H1 (cell line): ENCODE data around the gene DTX2. TPM values are rescaled to one million over a fixed set of nuclear protein-coding genes. Genes with fewer than 3 reads are reported as not detected.
A peak's percentile ranks its signal among the peaks of the same experiment; 100 is the strongest.

Source experiments
- CTCF ChIA-PET: fragments of 300-600 bp; sonication (Branson Sonifier 250); formaldehyde crosslinking; loops from one replicate; lab custom pipeline; 2021; ENCODE audit not compliant: partially characterized antibody; lab: Charles Lee
- POLR2A ChIA-PET: fragments of 300-600 bp; sonication (Branson Sonifier 250); formaldehyde crosslinking; loops from one replicate; lab custom pipeline; 2021; ENCODE audit warnings: inconsistent platforms; ENCODE audit not compliant: partially characterized antibody; lab: Charles Lee
- DNase-seq, 2 experiments: peaks; one replicate each; pipeline versions ENCODE4 v3.0.0 to v3.0.0-alpha.2; 2010 to 2022; ENCODE audit warnings: low spot score in 2 of 2, low read depth in 1 of 2, mixed read lengths in 1 of 2
- FAIRE-seq: peaks from 2 replicates; lab custom pipeline; 2011; peaks lifted over from hg19 to GRCh38; lab: Jason Lieb, UNC
- H2AFZ ChIP-seq: 2 replicates; pipeline ENCODE4 v1.8.1; 2012; ENCODE audit warnings: low read length, inconsistent platforms
- H2AK5ac ChIP-seq: 2 replicates; pipeline ENCODE4 v1.6.1; 2013; ENCODE audit warnings: low read depth, low read length
- H2BK120ac ChIP-seq: replicated peaks from 2 replicates; pipeline ENCODE3; 2013; ENCODE audit warnings: low read depth, low read length, inconsistent platforms
- H2BK12ac ChIP-seq: 2 replicates; pipeline ENCODE4 v1.6.1; 2013; ENCODE audit warnings: low read depth, low read length
- H2BK15ac ChIP-seq: 2 replicates; pipeline ENCODE4 v1.6.1; 2013; ENCODE audit warnings: low read length
- H2BK20ac ChIP-seq: 2 replicates; pipeline ENCODE4 v1.6.1; 2013; ENCODE audit warnings: low read length
- H2BK5ac ChIP-seq: 2 replicates; pipeline ENCODE4 v1.6.1; 2013; ENCODE audit warnings: low read depth, low read length
- H3K14ac ChIP-seq: 2 replicates; pipeline ENCODE4 v1.6.1; 2013; ENCODE audit warnings: inconsistent platforms; ENCODE audit not compliant: insufficient read length
- H3K18ac ChIP-seq: 2 replicates; pipeline ENCODE4 v1.6.1; 2013; ENCODE audit warnings: low read length; ENCODE audit errors: extremely low read depth
- H3K23ac ChIP-seq: 2 replicates; pipeline ENCODE4 v1.6.1; 2013; ENCODE audit warnings: inconsistent platforms; ENCODE audit not compliant: insufficient read length
- H3K23me2 ChIP-seq: 2 replicates; pipeline ENCODE4 v1.6.1; 2013; ENCODE audit warnings: low read depth, low read length
- H3K27ac ChIP-seq: 2 replicates; pipeline ENCODE4 v1.6.1; 2011; ENCODE audit warnings: low read depth, low read length, inconsistent platforms
- H3K27me3 ChIP-seq, 4 experiments: replicated peaks in 1 of 4; 1 replicate in 1 of 4; 2 replicates in 3 of 4; pipeline versions ENCODE4 v1.6.1 to v1.8.1; 2011 to 2013; ENCODE audit warnings: low read length in 3 of 4, mild to moderate bottlenecking in 3 of 4, inconsistent platforms in 2 of 4, mixed read lengths in 2 of 4, moderate library complexity in 1 of 4; ENCODE audit not compliant: control insufficient read depth in 3 of 4, insufficient read depth in 3 of 4; ENCODE audit errors: extremely low read depth in 1 of 4
- H3K36me3 ChIP-seq, 4 experiments: 2 replicates each; pipeline versions ENCODE4 v1.6.1 to v1.8.1; 2011 to 2013; ENCODE audit warnings: mild to moderate bottlenecking in 4 of 4, low read length in 3 of 4, moderate library complexity in 2 of 4, control low read depth in 1 of 4, inconsistent platforms in 1 of 4; ENCODE audit not compliant: insufficient read depth in 4 of 4, control insufficient read depth in 2 of 4
- H3K4ac ChIP-seq: replicated peaks from 2 replicates; pipeline ENCODE3; 2013; ENCODE audit warnings: low read length, low read depth, mixed read lengths, inconsistent platforms; ENCODE audit not compliant: insufficient read length
- H3K4me1 ChIP-seq, 4 experiments: replicated peaks in 1 of 4; 1 replicate in 1 of 4; 2 replicates in 3 of 4; pipeline versions ENCODE4 v1.6.1 to v1.8.1; 2011 to 2013; ENCODE audit warnings: low read length in 3 of 4, inconsistent platforms in 2 of 4, mixed read lengths in 1 of 4; ENCODE audit not compliant: insufficient read depth in 4 of 4, control insufficient read depth in 3 of 4
- H3K4me2 ChIP-seq, 2 experiments: 2 replicates each; pipeline versions ENCODE4 v1.6.1 to v1.8.1; 2011 to 2013; ENCODE audit warnings: low read depth in 2 of 2, low read length in 2 of 2, control low read depth in 1 of 2, inconsistent platforms in 1 of 2, mild to moderate bottlenecking in 1 of 2; ENCODE audit not compliant: insufficient read depth in 1 of 2
- H3K4me3 ChIP-seq, 4 experiments: fragments of 200-600, 300-600 bp in 1 of 4; sonication (generic), shearing (Covaris generic), sonication (Bioruptor Twin) in 1 of 4; 2 replicates each; pipeline versions ENCODE4 v1.5.1 to v1.8.1; 2011 to 2016; ENCODE audit warnings: low read length in 4 of 4, low read depth in 3 of 4, control low read depth in 2 of 4, inconsistent platforms in 2 of 4, mild to moderate bottlenecking in 2 of 4, mixed read lengths in 1 of 4, moderate library complexity in 1 of 4; ENCODE audit not compliant: insufficient read depth in 2 of 4; ENCODE audit errors: extremely low read depth in 1 of 4
- H3K56ac ChIP-seq: replicated peaks from 2 replicates; pipeline ENCODE3; 2013; ENCODE audit warnings: low read depth, mild to moderate bottlenecking, mixed read lengths, low read length, inconsistent platforms; ENCODE audit not compliant: insufficient read length
- H3K79me1 ChIP-seq: 2 replicates; pipeline ENCODE4 v1.6.1; 2013; ENCODE audit warnings: low read depth, low read length, control low read depth
- H3K79me2 ChIP-seq, 2 experiments: 2 replicates each; pipeline versions ENCODE4 v1.6.1 to v1.8.1; 2012 to 2013; ENCODE audit warnings: low read length in 2 of 2, mild to moderate bottlenecking in 2 of 2, inconsistent platforms in 1 of 2; ENCODE audit not compliant: insufficient read depth in 2 of 2, control insufficient read depth in 1 of 2
- H3K9ac ChIP-seq, 4 experiments: replicated peaks in 1 of 4; 1 replicate in 1 of 4; 2 replicates in 3 of 4; pipeline versions ENCODE4 v1.6.1 to v1.8.1; 2011 to 2013; ENCODE audit warnings: low read depth in 3 of 4, low read length in 3 of 4, control low read depth in 2 of 4, mild to moderate bottlenecking in 2 of 4, moderate library complexity in 2 of 4, inconsistent platforms in 1 of 4; ENCODE audit errors: extremely low read depth in 1 of 4
- H3K9me3 ChIP-seq, 2 experiments: 2 replicates each; pipeline versions ENCODE4 v1.6.1 to v1.8.1; 2012 to 2013; ENCODE audit warnings: mild to moderate bottlenecking in 2 of 2, moderate library complexity in 2 of 2, control low read depth in 1 of 2, inconsistent platforms in 1 of 2, low read depth in 1 of 2, low read length in 1 of 2, mixed read lengths in 1 of 2; ENCODE audit not compliant: insufficient read depth in 2 of 2
- H4K20me1 ChIP-seq, 2 experiments: replicated peaks in 1 of 2; 2 replicates each; pipeline versions ENCODE3 to v1.8.1; 2011 to 2013; ENCODE audit warnings: inconsistent platforms in 2 of 2, low read length in 2 of 2, mild to moderate bottlenecking in 1 of 2; ENCODE audit not compliant: insufficient read depth in 2 of 2, control insufficient read depth in 1 of 2
- H4K5ac ChIP-seq: 2 replicates; pipeline ENCODE4 v1.6.1; 2013; ENCODE audit warnings: low read length, low read depth, mixed read lengths, inconsistent platforms; ENCODE audit not compliant: insufficient read length
- H4K8ac ChIP-seq: 2 replicates; pipeline ENCODE4 v1.8.0; 2013; ENCODE audit warnings: mild to moderate bottlenecking, moderate library complexity, low read length, inconsistent platforms; ENCODE audit not compliant: insufficient read depth; ENCODE audit errors: extremely low read depth
- H4K91ac ChIP-seq: replicated peaks from 2 replicates; pipeline ENCODE3; 2013; ENCODE audit warnings: low read length, mixed read lengths, inconsistent platforms; ENCODE audit not compliant: insufficient read length
- SP1 ChIP-seq: IDR thresholded peaks from 2 replicates; pipeline ENCODE4 v1.6.1; 2011; ENCODE audit warnings: low read depth, low read length
- WGBS, 2 experiments: shearing (Covaris generic) in 1 of 2; methylation state at CpG; one replicate each; pipeline versions ENCODE4 v1.1.6 to v1.1.7; 2013 to 2015; ENCODE audit warnings: low lambda C conversion rate in 2 of 2, mixed read lengths in 2 of 2, inconsistent platforms in 1 of 2, low coverage in 1 of 2, missing lambda C conversion rate in 1 of 2; ENCODE audit not compliant: insufficient replicate concordance in 2 of 2, insufficient coverage in 1 of 2, insufficient read length in 1 of 2; ENCODE audit errors: extremely low coverage in 1 of 2, missing lambda C conversion rate in 1 of 2; 5-methylcytosine and 5-hydroxymethylcytosine counted together
- polyA plus RNA-seq, 7 experiments: library from polyadenylated mRNA; depleted of rRNA in 3 of 7; stranded (reverse) in 5 of 7; unstranded in 2 of 7; fragments of >200 nt in 5 of 7; fragments of 200-250 nt in 2 of 7; gene quantifications; 1 replicate in 5 of 7; 2 replicates in 1 of 7; 4 replicates in 1 of 7; pipeline versions ENCODE4 v1.2.1 to v1.2.3, GENCODE V29; 2011 to 2013; ENCODE audit warnings: missing spikeins in 2 of 7, mixed read lengths in 2 of 7
- total RNA-seq: library from RNA; stranded (reverse); fragmentation: NEBNext Ultra II Directional; extraction: Animal tissue kit (Norgen Biotek cat#: 25700); gene quantifications from 2 replicates; pipeline ENCODE4 v1.2.1, GENCODE V29; 2021

The DTX2 gene
- total and polyA plus RNA-seq, 2 of the 8 experiments (the other 6 are each of a cell fraction or from before 2014, with no cell fraction given) = 37.4 to 59.1 TPM

- Histone ChIP-seq H4K20me1 (peaks cover 0 to 1% of the 10 kb centered on the region in 2 experiments), H3K56ac (no peak overlapping the region), H3K23ac (no peak overlapping the region), H3K4me3 (no peak overlapping the region), H3K18ac (no peak overlapping the region), H2AFZ (no peak overlapping the region), H4K8ac (0 out of 2 replicates have a peak overlapping the region, but pooled peaks have one; percentile 5), H3K4me2 (no peak overlapping the region), H2BK5ac (no peak overlapping the region), H3K79me1 (no peaks in the 10 kb centered on the region), H2BK12ac (no peak overlapping the region), H2BK15ac (no peak overlapping the region), H2AK5ac (no peak overlapping the region), H3K4me1 (peaks cover 0 to 17% (median 11%) of the 10 kb centered on the region in 4 experiments; a peak in 6 of 7 replicates), H2BK20ac (no peak overlapping the region), H3K27me3 (no peaks in the 10 kb centered on the region), H3K79me2 (no peaks in the 10 kb centered on the region), H3K23me2 (no peaks in the 10 kb centered on the region), H3K36me3 (no peaks in the 10 kb centered on the region), H4K5ac (no peak overlapping the region), H2BK120ac (no peak overlapping the region), H3K4ac (no peak overlapping the region), H3K27ac (no peak overlapping the region), H4K91ac (no peak overlapping the region), H3K9ac (no peak overlapping the region), H3K14ac (no peak overlapping the region), H3K9me3 (no peaks in the 10 kb centered on the region)
- ChIA-PET CTCF (interaction anchor here (1.5 kb wide), 1 partner anchor 90 kb away, joined by 4 read pairs; no protein-coding TSS in a partner anchor), POLR2A (no interaction called here)
- FAIRE-seq = no peak
- DNase-seq = no peak
- TF ChIP-seq SP1 = no peak
- 87% methylated on average over 23 of the region's 29 CpGs; no CpG with 5 or more reads in 1 of the 2 experiments for WGBS, 2 experiments
Observed at GRCh38 chr7:76513817-76514799, 52.6 kb downstream of the DTX2 start.
